C1 segment of cervical spinal cord (tissue), 14 donors: ENCODE data around the gene SEC16B.

Experiments used
- DNase-seq, 14 donors: peaks; one replicate each; lab custom pipeline; 2025; lab: John Stamatoyannopoulos, UW

Gene SEC16B

GRCh38 chr1:177944016-177944949 is 25.6 kb downstream of the SEC16B start:
- DNase-seq: no peak

DNA sequence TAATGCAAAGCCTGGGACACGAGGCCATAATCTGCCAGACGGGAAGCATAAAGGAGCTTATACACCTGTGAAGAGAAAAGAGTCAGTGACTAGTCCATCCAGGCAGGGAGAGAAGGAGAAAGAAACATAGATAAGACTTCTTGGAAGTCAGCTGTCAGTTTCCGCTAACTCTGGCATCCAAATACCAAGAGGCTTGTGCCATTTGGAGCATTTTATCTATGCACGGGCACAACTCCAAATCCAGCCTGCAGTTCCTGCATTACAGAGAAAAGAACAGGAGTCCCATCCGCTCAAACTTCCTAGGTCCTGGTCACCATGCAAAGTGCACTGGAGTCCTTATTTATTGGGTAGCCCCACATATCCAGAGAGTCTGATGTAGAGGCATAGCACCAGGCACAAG is 27.9 kb downstream of the SEC16B start:
- no peak for DNase-seq

DNA sequence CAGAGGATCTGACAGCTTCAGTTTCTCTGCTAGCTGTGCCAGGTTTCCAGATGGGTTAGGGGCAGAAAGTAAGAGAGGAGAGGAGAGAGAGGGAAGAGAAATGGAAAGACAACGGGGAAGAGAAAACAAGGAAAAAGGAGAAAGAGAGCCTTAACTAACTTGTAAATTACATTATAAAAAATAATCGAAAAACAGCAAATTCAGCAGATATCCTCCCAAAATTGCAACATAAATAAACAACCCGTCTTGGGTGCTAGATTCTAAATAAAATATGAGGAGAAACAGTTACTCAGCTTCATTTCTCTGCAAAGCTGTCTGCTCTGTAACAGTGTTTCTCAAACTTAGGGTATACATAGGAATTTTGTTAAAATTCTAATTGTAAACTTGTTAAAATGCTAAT is 29.2 kb downstream of the SEC16B start:
- DNase-seq: no peak

DNA sequence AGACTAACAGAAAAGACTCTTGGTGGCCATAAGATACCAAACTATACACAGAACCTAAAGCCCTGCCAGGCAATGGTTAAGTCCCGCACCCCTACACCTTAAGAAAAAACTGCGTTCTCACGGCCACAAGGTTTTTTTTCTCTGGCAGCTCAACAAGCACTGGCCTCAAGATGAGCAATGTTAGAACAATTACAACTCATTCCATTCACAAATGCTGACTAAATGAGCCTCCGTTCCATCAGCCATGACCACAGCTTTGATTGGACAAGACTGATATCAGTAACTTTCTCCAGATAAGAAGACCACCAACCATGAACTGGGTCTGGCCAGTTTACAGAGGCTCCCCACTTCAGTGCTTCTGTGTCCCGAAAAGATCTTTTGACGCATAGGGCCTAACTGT is 31.9 kb downstream of the SEC16B start:
- DNase-seq: no peak

DNA sequence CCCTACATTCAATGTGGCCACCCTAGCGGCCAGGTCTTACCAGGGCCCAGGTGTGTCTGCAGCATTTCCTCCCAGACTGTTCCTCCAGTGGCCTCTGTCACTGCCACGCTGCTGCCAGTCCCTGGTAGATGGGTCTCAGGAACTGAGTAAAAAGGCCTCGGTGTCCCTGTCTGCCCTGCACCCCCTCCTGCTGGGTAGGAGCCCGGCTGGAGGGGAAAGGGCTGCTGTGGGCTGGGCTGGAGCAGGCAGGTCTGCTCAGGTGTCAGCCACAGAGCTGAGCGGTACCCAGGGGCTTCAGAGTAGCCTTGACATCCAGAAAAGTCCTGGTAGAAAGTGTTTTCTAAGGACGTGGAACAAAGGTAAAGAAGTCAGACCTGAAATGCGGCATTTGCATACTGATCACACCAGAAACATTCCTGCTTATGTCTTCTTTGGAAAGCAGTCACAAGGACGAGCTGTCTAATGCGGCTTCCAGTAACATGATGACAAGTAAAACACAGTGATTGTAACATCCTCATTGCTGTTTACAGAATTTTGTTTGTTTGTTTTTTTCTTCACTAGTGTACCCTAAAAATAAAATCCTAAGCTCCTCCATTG is 32.6 kb downstream of the SEC16B start:
- DNase-seq: no peak

- no peak for DNase-seq
Measured at GRCh38 chr1:177935638-177936415, 34.0 kb downstream of the SEC16B start.

DNA sequence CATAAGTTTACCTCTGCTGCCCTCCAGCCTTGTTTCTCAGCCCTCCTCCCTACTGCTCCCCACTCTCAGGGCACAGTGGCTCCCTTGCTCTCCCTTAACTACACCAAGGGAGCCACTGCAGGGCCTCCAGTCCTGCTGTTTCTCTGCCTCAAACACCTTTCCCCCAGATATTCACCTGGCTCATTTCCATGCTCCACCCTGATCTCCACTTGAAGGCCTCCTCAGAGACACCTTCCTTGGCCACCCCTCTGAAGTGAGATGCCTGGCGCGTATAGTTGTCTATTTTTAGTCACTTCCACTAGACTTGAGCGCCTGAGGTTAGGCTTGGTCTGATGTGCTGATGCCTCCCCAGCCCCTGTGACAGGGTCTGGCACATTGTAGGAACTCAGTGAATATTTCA is 34.9 kb downstream of the SEC16B start:
- DNase-seq: no peak

GRCh38 chr1:177934461-177934860 is 35.4 kb downstream of the SEC16B start:
- DNase-seq: no peak

DNA sequence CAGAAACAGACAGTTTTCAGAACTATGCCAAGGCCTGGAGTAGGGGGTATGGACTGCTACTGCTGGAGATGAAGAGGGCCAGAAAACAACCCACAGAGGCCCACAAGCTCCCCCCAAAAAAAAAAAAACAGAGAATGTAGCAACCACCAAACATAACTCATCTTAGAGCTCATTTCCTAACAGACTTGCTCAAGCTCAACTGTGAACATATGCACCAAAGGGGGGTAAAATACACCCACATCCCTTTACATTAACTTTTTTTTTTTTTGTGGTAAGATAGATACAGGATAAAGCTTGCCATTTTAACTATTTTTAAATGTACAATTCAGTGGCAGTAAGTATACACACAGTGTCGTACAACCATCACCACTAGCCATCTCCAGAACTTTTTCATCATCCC is 36.0 kb downstream of the SEC16B start:
- DNase-seq: no peak

DNA sequence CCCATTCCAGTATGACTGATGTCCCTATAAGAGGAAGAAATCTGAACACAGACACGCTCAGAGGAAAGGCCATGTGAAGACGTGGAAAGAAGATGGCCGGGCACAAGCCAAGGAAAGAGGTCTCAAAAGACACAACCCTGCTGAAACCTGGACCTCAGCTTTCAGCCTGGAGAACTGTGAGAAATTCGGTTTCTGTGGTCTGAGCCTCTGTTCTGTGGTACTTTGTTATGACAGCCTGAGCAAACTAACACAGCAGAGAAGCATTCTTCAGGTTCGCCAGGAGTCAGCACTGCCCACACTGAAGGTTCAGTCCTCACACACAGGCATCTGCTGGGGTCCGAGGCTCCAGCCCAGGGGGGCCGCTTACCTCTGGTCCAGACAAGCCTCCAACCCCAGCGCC is 37.7 kb downstream of the SEC16B start:
- DNase-seq: no peak

DNA sequence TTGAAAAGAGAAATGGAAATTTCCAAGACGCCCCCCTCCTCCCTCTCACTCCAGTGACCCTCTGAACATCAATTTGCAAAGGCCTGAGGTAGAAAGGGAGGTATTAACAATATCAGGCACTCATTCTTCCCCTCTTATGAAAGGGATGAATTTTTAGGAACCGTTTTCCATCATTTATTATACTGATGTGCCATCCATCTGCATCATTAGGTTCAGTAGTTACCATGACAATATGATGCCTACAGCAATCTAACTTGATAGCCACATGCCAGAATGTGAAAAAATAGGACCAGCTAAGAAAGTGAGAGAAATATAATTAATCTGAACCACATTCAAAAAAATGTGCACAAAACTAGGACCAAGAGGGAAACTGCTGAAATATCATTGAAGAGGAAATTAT is 40.9 kb downstream of the SEC16B start:
- DNase-seq: no peak

- DNase-seq: no peak
Measured at GRCh38 chr1:177928194-177928593, 41.7 kb downstream of the SEC16B start.

- DNase-seq: no peak
Measured at GRCh38 chr1:177927021-177927596, 42.7 kb downstream of the SEC16B start.

DNA sequence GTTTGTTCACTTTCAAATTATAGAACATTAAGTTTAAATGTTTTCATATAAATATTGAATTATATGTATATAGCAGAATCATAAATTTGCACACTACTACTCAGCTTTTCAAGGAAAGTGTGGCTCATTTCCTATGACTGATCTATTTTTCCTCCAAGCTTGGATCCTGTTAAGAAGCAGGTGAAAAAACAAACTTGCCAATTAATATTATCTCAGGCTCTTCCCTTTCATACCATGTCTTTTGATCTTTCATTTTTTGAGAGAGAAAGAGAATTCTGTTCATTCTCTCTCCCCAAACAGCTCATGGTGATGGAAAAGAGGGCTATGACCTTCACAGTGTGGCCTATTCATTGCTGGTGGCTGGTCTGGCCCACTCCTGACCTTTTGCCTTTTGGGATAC is 43.7 kb downstream of the SEC16B start:
- no peak for DNase-seq

DNA sequence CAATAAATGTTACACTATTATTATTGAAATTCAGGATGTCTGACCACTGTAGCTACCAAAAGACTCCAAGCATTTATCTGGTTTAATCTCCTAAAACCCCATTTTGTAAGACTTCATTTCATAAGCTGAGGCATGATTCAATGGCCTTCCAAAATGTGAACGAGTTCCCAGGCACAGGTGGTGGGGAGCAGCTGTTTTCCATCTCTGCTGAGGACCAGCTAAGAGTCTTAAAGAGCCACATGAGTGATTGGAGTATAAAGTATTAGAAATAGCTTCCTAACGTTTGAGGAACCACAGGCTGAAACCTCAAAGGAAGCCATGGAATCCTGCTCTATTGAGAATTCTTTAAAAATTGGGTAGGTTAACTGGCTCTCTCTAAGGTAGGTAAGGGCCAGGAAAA is 44.9 kb downstream of the SEC16B start:
- no peak for DNase-seq

- no peak for DNase-seq
Measured at GRCh38 chr1:177923441-177923840, 46.4 kb downstream of the SEC16B start.

DNA sequence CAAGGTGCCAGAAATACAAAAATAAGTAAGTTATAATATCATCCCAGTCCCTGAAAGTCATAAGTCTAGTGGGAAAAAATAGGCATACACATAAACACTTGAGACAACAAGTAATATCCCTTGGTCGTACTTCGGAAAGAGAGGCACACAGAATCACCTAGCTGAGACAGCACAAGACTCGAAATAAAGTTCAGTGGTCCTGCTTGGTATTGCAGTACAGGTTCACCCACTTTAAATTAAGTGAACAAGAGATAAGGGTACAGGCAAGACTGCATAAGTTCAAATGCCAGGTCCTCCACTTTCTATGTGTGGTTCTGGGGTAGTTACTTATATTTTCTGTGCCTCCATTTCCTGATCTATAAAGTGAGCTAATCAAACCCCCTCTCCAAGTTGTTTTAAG is 47.6 kb downstream of the SEC16B start:
- DNase-seq: no peak

GRCh38 chr1:177921590-177921989 is 48.3 kb downstream of the SEC16B start:
- DNase-seq: no peak

GRCh38 chr1:177920091-177920490 is 49.8 kb downstream of the SEC16B start:
- no peak for DNase-seq

GRCh38 chr1:177915641-177916040 is 54.2 kb downstream of the SEC16B start:
- no peak for DNase-seq

- no peak for DNase-seq
Measured at GRCh38 chr1:177914603-177915002, 55.3 kb downstream of the SEC16B start.
